AG09309 (cell line): Measurements from ENCODE around the gene PRPF8.
A peak's percentile ranks its signal among the peaks of the same experiment; 100 is the strongest.

Experiments
- DNase-seq: peaks from one replicate; pipeline ENCODE4 v3.0.0-alpha.2; 2010; ENCODE audit warnings: low read depth
- H3K4me3 ChIP-seq: 2 replicates; pipeline ENCODE4 v1.5.1; 2011; ENCODE audit warnings: mild to moderate bottlenecking, low read depth, low read length, moderate library complexity; ENCODE audit not compliant: control insufficient read depth
- CTCF ChIP-seq: IDR thresholded peaks from 2 replicates; pipeline ENCODE4 v1.5.1; 2011; ENCODE audit warnings: mild to moderate bottlenecking, low read depth, low read length, inconsistent platforms; ENCODE audit not compliant: insufficient read depth, control insufficient read depth; ENCODE audit errors: missing control alignments

Gene PRPF8

GRCh38 chr17:1617620-1618174 lies 67.0 kb downstream of the PRPF8 start:
- peak; percentile 65 for DNase-seq
- peak; percentile 10 for TF ChIP-seq CTCF

GRCh38 chr17:1616101-1616500 lies 68.6 kb downstream of the PRPF8 start:
- no peak for DNase-seq
- no peak overlapping the region for H3K4me3 ChIP-seq
- no peak for TF ChIP-seq CTCF

More at GRCh38 chr17:1617620-1618174, 67.0 kb downstream of the PRPF8 start:
- peak overlapping the region; percentile 15 for H3K4me3 ChIP-seq

- no peak for TF ChIP-seq CTCF
- no peak for DNase-seq
- no peak overlapping the region for H3K4me3 ChIP-seq
These were observed 72.3 kb downstream of the PRPF8 start for GRCh38 chr17:1612400-1612799.

GRCh38 chr17:1611715-1612114 lies 73.0 kb downstream of the PRPF8 start:
- no peak for DNase-seq
- no peak overlapping the region for H3K4me3 ChIP-seq
- no peak for TF ChIP-seq CTCF

- no peak for DNase-seq
- no peak for TF ChIP-seq CTCF
- no peak overlapping the region for H3K4me3 ChIP-seq
These were observed 76.0 kb downstream of the PRPF8 start for GRCh38 chr17:1608676-1609075.

GRCh38 chr17:1607971-1608320 lies 76.7 kb downstream of the PRPF8 start:
- H3K4me3 ChIP-seq = no peak overlapping the region
- TF ChIP-seq CTCF = no peak
- no peak for DNase-seq
